ENCODE data around the gene SEC62.
A peak's percentile ranks its signal among the peaks of the same experiment; 100 is the strongest.

The SEC62 gene

GRCh38 chr3:170022336-170022735 is 55.7 kb downstream of the SEC62 start:
- no peak for DNase-seq

- DNase-seq, result no peak
Measured at GRCh38 chr3:170023165-170023564, 56.6 kb downstream of the SEC62 start.

- DNase-seq, result no peak
Measured at GRCh38 chr3:170024581-170024980, 58.0 kb downstream of the SEC62 start.

- no peak for DNase-seq
Measured at GRCh38 chr3:170027233-170028102, 60.9 kb downstream of the SEC62 start.

GRCh38 chr3:170033489-170033888 is 66.9 kb downstream of the SEC62 start:
- peak; percentile 77 for DNase-seq

- DNase-seq, result peak; percentile 84
Measured at GRCh38 chr3:170037463-170038433, 71.1 kb downstream of the SEC62 start, which contains the start of gene GPR160. Gene GPR160 (plus strand): TSS chr3:170037995. CDS start chr3:170083973, 45,978 bp downstream.

- no peak for DNase-seq
Measured at GRCh38 chr3:170038434-170039110, 72.0 kb downstream of the SEC62 start.

- no peak for DNase-seq
Measured at GRCh38 chr3:170040418-170040817, 73.8 kb downstream of the SEC62 start.

GRCh38 chr3:170043506-170043905 is 76.9 kb downstream of the SEC62 start:
- DNase-seq, result no peak

- no peak for DNase-seq
Measured at GRCh38 chr3:170044271-170044670, 77.7 kb downstream of the SEC62 start.

GRCh38 chr3:170044795-170045244 is 78.2 kb downstream of the SEC62 start:
- peak; percentile 72 for DNase-seq

GRCh38 chr3:170046269-170047132 is 79.9 kb downstream of the SEC62 start:
- DNase-seq, result no peak

- DNase-seq, result no peak
Measured at GRCh38 chr3:170047133-170047404, 80.5 kb downstream of the SEC62 start.

Measured in KG1 (cell line).